ENCODE measurements around the gene XYLT1.
"Not testable (repeated sequence)": the region's sequence is repeated elsewhere in the genome, so short reads cannot be mapped to it uniquely, and the experiment has no call there.

XYLT1 gene, protein sequence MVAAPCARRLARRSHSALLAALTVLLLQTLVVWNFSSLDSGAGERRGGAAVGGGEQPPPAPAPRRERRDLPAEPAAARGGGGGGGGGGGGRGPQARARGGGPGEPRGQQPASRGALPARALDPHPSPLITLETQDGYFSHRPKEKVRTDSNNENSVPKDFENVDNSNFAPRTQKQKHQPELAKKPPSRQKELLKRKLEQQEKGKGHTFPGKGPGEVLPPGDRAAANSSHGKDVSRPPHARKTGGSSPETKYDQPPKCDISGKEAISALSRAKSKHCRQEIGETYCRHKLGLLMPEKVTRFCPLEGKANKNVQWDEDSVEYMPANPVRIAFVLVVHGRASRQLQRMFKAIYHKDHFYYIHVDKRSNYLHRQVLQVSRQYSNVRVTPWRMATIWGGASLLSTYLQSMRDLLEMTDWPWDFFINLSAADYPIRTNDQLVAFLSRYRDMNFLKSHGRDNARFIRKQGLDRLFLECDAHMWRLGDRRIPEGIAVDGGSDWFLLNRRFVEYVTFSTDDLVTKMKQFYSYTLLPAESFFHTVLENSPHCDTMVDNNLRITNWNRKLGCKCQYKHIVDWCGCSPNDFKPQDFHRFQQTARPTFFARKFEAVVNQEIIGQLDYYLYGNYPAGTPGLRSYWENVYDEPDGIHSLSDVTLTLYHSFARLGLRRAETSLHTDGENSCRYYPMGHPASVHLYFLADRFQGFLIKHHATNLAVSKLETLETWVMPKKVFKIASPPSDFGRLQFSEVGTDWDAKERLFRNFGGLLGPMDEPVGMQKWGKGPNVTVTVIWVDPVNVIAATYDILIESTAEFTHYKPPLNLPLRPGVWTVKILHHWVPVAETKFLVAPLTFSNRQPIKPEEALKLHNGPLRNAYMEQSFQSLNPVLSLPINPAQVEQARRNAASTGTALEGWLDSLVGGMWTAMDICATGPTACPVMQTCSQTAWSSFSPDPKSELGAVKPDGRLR

DNA sequence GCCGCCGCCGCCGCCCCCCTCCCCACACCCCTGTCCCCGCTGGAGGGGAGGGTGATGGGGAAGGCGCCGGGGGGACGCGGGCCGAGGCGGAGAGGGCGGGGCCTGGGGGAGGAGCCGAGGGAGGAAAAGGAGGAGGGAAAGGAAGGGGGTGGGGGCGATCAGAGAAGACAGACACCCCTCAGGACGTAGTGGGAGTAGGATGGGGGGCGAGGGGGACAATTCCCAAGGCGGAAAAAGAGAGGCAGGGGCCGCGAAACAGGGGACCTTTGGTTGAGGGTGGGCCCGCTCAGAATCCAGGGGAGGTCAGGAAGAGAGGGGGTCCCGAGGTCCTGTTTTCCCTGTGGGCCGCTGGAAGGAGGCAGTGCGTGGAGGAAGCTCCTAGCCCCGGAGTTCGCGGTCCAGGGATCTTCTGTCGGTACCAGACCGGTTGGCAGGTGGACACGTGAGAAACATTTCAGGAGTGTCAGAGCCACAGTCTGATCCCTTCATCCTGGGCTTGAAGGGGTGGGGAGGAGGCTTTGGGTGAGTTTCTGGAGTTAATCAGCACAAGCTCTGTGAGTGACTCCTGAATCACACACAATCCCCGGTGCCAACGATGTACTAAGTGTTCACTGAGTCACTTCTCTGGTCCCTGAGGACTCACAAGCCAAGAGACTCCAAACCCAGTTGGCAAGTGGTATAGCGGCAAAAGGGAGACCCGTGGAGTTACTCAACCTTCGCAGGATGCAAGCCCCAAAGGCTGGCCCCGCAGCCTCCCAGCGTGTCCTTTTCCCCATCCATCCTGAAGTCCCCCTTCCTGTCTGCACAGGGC is at the start of gene XYLT1:
XYLT1 (minus strand) TSS at position 53 of the 811 bp plus-strand sequence. CDS start 164 bp downstream, outside the sequence.
- peak; percentile 69 for DNase-seq

DNA sequence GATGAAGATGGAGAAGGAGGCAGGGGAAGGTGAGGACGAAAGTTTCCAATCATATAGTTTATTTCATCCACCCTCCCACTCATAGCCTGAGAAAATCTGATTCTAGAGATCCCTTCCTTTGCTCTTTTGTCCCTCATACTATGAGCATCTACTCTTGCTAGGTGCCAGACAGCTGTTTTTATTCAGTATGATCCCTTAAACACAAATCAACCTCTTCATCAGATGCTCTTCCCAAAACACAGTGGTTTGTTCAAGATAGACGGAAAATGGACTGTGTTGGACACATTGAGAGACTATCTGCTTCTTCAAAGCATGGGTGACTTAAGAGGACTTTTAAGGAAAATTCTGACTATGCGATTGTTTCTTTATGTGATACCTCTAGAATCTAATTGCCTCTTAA is 49.4 kb upstream of the XYLT1 start:
- no peak for DNase-seq

DNA sequence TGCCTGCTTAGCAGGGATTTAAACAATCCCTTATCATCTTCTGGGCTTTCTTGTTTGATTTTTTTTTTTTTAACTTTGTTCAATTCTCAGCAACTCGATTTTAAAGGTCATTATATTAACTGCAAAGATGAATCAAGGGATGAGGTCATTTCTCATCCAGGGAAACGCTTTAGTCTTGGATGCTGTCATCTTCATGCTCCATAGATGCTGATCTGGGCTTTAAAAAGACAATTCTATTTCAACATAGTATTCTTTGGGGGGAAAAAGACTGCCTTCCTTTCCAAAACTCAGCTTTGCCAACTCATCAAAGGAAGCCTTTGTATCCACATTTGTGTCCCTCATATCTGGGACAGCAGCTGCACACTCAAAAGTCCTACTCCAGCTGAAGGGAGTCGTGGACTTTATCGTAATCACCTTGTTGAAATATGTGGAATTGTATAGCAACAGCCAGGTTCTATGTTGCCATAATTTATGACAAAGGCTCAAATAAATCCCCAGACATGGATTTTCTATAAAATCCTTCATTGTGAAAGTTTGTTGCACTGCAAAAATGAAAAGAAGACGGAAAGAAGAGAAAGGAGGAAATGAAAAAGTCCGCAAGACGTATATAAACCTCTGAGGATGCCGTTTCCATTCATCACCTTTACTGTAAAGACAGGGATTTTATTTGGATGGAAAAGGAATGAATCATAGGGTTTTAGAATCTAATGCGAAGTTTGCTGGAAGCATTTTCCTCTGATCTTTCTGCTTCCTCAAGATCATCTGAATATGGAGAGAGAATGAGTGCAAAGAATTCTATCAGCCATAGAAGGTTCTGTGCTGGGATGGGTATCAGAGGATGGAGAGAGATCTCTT is 48.6 kb upstream of the XYLT1 start:
- no peak for DNase-seq

DNA sequence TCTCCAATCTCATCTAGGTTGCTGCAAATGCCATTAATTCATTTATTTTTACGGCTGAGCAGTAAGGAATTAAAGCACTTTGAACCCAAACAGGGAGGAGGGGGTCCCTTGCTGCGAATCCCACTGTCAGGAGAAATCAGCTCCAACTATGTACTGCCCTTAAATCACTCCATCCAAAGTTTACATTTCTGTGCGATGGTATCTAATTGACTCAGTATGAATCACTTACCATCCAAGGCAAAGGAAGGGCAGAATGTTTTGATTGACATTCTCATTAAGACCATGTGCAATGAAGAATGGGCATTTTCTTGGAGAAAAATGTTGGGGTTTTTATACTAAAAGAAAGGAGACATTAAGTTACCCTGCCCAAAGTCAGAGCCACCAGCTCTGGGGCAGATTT is 47.7 kb upstream of the XYLT1 start:
- DNase-seq = no peak

DNA sequence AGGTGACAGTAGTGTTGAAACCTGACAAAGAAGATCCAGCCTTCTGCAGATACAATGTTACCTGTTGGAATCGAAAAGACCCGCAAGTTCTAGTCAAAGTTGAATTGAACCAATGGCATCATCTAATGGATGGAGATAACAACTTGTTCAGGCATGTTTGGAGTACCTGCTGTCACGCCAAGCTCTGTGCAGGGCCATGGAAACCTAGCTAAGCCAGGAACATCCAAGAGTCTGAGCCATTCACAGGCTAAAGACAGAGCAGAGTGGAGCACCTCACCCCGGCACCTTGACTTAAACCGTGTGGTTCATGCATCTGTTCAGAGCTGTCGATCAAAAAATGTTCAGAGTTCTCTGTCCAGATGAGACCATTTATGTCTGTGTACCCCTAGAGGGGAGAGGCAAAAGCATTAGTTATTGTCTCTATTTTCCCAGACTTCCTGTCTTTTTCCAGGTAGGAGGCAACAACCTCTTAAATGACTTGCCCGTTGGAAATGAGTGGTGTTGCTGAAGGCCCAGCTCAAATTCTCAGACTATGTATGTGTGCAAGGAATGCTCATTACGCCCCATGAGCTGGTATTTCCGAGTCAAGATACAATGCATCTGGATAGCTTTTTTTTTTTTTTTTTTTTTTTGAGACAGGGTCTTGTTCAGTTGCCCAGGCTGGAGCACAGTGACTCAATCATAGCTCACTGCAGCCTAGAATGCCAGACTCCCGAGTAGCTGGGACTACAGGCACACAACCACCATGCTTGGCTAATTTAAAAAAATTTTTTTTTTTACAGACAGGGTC is 44.9 kb upstream of the XYLT1 start:
- DNase-seq = no peak

DNA sequence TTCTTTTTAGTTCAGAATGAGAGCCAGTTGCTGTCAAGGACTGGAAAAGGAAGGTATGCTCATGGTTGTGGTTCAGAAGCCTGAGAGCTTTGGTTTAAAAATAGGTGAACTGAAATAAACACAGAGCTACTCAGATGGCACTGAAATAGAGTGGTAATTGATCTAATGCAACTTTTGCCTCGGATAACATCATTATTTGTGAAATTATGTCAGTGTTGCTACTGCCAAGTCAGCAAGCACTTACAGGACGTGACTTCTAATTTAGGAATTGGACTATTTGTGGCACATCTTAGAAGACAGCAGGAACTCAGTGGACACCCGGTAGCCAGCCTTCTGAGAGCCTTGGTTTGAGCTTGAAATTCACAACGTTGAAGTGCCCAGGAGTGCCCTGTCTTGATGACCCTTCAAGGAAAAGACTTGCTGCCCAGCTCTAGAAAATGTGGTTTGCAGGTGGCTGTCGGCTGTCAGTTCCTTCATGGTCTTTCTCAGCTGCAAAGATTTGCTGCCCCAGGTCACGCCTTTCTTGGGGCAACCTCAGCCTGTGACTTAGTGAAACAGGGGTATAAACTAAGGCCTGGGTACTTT is 42.0 kb upstream of the XYLT1 start:
- DNase-seq = no peak

DNA sequence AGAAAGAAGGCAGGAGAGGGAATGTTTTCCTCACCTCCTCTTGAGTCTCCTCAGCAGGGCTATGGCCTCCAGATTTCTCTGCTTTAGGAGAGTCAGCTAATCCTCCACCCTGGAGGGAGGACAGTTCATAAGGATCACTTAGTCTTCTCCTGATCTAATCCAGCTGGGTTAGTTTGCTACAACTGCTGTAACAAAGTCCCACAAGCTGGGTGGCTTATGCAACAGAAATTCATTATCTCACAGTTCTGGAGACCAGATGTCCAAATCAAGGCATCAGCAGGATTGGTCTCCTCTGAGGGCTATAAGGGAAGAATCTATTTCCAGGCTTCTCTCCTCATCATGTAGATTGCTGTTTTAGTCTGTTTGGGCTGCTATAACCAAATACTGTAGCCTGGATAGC is 40.6 kb upstream of the XYLT1 start:
- DNase-seq = no peak

DNA sequence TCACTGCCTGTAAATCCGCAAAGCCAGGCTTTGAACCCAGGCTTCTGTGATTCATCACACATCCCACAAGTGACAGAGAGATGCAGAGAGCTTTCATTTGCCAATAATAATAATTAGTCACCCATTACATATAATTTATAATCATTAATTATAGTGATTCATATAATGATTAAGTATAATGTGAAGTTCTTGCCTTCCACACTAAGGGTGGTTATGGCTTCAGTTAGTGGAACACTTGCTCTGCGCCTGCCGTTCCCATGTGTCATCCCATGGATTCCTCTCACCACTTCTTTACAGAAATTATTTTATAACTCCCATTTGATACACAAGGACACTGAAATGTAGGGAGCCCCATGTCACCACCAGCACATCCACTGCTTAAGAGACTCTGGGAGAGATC is 39.8 kb upstream of the XYLT1 start:
- DNase-seq = no peak

DNA sequence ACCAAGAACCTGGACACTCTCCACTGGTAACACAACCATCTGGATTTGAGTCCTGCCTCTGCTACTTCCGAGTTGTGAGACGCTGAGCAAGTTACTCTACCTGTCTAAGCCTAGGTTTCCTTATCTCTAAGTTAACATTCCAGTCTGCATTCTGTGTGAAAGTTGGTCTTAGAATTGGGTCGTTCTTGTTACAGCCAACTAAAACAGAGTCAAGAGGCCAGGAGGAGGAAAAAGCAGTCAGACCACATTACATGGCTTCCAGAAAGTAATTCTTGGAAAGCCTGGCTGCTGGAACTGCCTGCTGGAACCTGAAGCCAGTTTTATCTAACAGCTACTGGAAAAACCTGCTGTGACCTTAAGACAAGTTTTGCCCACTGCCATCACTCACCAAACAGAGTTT is 38.4 kb upstream of the XYLT1 start:
- no peak for DNase-seq

DNA sequence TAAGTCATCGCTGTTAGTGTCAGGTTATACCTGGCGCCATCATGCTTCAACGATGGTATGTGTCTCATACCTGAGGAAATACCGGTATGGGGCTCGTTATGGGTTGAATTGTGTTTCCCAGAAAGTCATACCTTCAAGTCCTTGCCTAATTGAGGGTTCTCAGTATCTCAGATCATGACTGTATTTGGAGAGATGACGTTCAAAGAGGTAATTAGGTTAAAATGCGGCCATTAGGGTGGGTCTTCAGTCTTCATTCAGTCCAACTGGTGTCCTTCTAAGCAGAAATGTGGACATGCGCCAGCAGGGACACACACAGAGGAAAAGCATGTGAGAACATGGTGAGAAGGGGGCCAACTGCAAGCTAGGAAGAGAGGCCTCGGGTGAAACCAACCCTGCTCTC is 37.5 kb upstream of the XYLT1 start:
- DNase-seq = no peak

DNA sequence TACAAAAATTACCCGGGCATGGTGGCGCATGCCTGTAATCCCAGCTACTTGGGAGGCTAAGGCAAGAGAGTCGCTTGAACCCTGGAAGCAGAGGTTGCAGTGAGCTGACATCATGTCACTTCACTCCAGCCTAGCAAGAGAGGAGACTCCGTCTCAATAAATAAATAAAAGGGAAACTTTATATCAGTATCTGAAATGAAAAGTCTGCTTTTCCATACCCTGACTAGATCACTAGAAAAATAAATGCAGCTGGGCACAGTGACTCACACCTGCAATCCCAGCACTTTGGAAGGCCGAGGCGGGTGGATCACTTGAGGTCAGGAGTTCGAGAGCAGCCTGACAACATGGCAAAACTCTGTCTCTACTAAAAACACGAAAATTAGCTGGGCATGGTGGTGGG is 36.8 kb upstream of the XYLT1 start:
- not testable (repeated sequence) for DNase-seq

DNA sequence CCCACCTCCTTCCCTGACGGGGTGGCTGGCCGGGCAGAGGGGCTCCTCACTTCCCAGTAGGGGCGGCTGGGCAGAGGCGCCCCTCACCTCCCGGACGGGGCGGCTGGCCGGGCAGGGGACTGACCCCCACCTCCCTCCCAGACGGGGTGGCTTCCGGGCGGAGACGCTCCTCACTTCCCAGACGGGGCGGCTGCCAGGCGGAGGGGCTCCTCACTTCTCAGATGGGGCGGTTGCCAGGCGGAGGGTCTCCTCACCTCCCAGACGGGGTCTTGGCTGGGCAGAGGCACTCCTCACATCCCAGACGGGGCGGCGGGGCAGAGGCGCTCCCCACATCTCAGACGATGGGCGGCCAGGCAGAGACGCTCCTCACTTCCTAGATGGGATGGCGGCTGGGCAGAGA is 35.1 kb upstream of the XYLT1 start:
- DNase-seq = not testable (repeated sequence)

DNA sequence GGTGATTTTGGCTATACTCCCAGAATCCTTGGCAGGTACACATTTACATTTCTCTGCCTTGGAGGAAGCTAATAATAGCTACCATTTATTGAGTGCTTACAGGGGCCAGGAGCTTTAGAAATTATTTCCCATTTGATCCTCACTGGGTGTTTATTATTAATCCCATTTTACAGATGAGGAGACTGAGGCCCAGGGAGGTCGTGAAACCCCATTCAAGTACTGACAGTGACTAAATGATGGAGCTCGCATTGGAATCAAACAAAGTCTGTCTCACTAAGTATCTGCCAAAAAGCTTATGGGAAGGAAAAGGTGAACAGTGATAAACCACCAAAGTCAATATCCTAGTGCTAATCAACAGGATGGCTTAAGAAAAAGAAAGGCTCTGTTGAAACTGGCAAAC is 33.3 kb upstream of the XYLT1 start:
- DNase-seq = no peak

DNA sequence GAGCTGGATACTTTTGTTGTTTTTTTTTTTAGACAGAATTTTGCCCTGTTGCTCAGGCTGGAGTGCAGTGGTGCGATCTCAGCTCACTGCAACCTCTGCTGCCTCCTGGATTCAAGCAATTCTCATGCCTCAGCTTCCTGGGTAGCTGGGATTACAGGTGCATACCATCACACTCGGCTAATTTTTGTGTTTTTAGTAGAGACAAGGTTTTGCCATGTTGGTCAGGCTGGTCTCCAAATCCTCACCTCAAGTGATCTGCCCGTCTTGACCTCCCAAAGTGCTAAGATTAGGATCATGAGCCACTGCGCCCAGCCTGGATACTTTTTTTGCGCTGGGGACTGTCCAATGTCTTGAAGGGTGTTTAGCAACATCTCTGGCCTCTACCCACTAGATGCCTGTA is 32.6 kb upstream of the XYLT1 start:
- no peak for DNase-seq

DNA sequence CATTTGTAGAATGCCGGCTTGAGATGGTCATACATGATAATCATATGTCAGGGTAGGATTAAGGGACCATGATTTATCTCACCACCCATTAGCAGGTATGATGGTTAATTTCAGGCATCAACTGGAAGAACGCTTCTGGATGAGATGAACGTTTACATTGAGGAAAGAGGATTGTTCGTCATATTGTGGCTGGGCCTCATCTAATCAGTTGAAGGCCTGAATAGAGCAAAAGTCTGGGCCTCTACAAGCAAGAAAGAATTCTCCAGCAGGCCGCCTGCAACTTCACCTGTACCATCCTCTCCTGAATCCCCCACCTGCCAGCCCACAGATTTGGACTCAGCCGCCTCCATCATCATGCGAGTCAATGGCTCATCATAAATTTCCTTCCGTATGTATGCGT is 30.6 kb upstream of the XYLT1 start:
- DNase-seq = no peak

DNA sequence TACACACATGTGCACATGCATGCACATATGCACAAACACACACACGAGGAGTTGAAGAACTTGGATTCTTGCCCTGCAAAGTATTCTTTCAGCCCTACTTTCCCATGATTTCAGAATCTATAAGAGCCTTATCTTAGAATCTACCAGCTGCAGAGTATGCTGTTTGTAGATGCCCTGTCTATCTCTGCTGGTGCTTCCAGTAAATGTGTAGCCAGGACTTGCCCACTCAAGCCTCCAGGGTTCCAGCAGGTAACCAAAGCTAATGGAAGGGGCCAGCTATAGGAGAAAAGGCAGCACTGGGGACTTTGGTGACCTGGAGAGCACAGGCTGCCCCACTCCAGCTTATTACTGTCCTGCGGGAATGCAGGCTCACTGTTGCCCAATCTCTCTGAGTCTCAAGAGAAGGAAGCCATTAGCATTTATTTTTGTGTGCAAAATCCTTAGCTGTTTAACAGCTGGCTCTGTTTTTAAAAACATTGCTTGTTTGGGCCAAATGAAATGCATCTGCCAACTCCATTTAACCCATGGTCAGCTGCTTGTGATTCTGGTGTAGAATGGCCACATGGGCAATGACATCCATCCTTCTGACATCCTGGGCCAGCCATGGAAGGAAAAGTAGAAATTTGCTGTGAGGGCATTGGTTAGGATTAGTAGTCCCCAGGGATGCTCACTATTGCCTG is 28.6 kb upstream of the XYLT1 start:
- peak; percentile 17 for DNase-seq

DNA sequence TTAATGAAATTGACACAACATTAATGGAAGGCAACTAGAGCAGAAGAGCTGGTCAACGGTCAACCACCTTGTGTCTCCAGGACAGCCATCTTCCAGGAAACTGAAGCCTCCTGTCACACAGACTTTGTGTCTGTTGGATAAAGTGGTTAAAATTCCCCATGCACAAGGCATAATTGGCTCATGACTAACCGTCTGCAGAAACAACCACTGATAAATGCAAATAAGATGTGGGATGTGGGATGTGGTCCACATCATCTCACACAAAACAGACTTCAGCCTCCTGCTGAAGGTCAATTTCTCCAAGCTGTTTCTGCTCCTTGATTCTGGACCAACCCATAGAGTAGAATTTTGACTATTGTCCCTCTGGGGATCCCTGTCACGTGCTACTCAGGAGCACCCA is 26.9 kb upstream of the XYLT1 start:
- DNase-seq = no peak

DNA sequence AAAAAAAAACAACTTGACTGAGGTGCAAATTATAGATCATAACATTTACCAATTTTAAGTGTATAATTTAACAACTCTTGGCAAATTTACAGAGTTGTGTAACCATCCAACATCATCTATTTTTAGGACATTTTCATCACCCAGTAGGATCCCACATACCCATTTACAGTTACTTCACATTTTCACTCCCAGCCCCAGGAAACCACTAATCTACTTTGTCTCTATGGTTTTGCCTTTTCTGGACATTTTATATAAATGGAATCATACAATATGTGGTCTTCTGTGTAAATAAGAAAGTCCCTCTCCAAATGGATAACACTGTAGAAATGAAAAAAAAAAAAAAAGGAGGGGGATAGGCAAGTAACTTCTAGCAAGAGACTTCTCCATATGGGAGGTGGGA is 26.1 kb upstream of the XYLT1 start:
- DNase-seq = no peak

DNA sequence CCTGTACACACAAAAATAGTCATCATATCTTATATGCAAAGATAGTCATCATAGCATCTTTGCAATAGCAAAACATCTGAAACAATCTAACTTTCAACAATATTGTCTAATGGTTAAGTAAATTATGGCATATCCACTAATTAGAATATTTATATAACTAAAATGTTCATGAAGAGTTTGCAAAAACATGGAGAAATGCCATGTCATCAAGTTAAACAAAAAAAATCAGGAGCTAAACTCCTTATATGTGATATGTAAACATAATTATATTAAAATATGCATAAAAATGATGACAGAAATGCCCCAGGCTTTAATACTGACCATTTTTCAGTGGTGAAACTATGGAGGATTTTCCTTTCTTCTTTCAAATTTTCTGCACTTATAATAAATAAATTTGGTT is 22.3 kb upstream of the XYLT1 start:
- DNase-seq = no peak

DNA sequence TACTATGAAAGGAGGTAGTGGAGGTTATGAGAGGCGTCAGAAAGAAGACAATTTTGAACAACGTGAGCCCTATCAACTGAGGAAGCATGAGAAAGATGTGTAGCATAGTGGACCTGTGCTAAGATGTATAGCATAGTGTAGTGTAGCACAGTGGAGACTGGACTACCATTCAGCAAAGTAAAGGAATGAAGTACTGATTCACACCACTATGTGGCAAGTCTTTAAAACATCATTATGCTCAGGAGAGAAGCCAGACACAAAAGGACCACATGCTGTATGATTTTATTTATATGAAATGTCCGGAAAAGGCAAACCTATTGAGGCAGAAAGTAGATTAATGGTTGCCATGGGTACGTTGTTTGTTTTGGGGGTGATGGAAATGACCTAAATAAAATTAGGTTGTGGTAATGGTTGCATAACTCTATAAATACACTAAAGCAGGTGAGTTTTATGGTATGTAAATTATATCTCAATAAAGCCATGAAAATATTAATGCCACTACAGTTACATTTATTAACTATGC is 20.4 kb upstream of the XYLT1 start:
- DNase-seq = no peak

Data from retina (tissue), 1 donor.